ENCODE data around the gene PIGT.

DNA sequence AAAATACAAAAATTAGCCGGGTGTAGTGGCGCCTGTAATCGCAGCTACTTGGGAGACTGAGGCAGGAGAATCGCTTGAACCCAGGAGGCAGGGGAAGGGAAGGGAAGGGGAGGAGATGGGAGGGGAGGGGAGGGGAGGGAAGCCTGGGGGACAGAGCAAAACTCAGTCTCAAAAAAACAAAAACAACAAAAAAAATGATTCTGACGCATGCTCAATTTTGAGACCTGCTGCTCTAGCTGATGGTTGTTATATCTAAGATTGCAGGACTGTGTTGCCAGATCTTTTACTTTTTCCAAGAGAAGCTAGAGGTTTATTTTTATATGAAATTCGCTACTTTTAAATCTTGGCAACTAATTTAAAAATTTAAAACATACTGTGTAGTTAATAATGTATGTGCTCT is 51.2 kb downstream of the PIGT start:
- TF ChIP-seq EP300 (IDR thresholded peaks at IDR 0.05; ENCODE audit: borderline replicate concordance) (no peak), RAD21 (IDR thresholded peaks at IDR 0.05; ENCODE audit: low read depth) (no peak), TAF1 (IDR thresholded peaks at IDR 0.05; ENCODE audit: low read depth) (no peak), YY1 (IDR thresholded peaks at IDR 0.05; ENCODE audit: low read depth) (no peak), CEBPB (IDR thresholded peaks at IDR 0.05) (no peak), TCF12 (IDR thresholded peaks at IDR 0.05; ENCODE audit: low read depth) (no peak), TEAD4 (IDR thresholded peaks at IDR 0.05) (no peak), ZBTB7A (IDR thresholded peaks at IDR 0.05; ENCODE audit: low read depth) (no peak), FOXM1 (IDR thresholded peaks at IDR 0.05; ENCODE audit: borderline replicate concordance, low read depth) (no peak), EGR1 (IDR thresholded peaks at IDR 0.05) (no peak)
- TF ChIP-seq, protein P1, sequence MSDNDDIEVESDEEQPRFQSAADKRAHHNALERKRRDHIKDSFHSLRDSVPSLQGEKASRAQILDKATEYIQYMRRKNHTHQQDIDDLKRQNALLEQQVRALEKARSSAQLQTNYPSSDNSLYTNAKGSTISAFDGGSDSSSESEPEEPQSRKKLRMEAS (IDR thresholded peaks at IDR 0.05): no peak
- TF ChIP-seq, protein P2, sequence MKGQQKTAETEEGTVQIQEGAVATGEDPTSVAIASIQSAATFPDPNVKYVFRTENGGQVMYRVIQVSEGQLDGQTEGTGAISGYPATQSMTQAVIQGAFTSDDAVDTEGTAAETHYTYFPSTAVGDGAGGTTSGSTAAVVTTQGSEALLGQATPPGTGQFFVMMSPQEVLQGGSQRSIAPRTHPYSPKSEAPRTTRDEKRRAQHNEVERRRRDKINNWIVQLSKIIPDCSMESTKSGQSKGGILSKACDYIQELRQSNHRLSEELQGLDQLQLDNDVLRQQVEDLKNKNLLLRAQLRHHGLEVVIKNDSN (IDR thresholded peaks at IDR 0.05): no peak
- TF ChIP-seq, protein P3, sequence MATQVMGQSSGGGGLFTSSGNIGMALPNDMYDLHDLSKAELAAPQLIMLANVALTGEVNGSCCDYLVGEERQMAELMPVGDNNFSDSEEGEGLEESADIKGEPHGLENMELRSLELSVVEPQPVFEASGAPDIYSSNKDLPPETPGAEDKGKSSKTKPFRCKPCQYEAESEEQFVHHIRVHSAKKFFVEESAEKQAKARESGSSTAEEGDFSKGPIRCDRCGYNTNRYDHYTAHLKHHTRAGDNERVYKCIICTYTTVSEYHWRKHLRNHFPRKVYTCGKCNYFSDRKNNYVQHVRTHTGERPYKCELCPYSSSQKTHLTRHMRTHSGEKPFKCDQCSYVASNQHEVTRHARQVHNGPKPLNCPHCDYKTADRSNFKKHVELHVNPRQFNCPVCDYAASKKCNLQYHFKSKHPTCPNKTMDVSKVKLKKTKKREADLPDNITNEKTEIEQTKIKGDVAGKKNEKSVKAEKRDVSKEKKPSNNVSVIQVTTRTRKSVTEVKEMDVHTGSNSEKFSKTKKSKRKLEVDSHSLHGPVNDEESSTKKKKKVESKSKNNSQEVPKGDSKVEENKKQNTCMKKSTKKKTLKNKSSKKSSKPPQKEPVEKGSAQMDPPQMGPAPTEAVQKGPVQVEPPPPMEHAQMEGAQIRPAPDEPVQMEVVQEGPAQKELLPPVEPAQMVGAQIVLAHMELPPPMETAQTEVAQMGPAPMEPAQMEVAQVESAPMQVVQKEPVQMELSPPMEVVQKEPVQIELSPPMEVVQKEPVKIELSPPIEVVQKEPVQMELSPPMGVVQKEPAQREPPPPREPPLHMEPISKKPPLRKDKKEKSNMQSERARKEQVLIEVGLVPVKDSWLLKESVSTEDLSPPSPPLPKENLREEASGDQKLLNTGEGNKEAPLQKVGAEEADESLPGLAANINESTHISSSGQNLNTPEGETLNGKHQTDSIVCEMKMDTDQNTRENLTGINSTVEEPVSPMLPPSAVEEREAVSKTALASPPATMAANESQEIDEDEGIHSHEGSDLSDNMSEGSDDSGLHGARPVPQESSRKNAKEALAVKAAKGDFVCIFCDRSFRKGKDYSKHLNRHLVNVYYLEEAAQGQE (IDR thresholded peaks at IDR 0.05; ENCODE audit: low read depth): no peak
